Measurements from ENCODE around the gene KDM2B. TPM values are rescaled to one million over a fixed set of nuclear protein-coding genes. Genes with fewer than 3 reads are reported as not detected.

Gene KDM2B
- total RNA-seq, 1 experiment from 2014 or later: 45.1 TPM

GRCh38 chr12:121626853-121627640 is 46.2 kb upstream of the KDM2B start:
- Histone ChIP-seq H2AFZ (peak overlapping the region; percentile 85), H3K4me1 (replicated peaks; ENCODE audit: insufficient read depth) (peaks cover 29% of the 10 kb centered on the region), H3K27ac (peak overlapping the region; percentile 44), H3K4me3 (peak overlapping the region; percentile 92), H3K4me2 (peak overlapping the region; percentile 97), H3K79me2 (ENCODE audit: low read depth) (peaks cover 46% of the 10 kb centered on the region), H3K27me3 (ENCODE audit: insufficient read depth, low read depth) (no peaks in the 10 kb centered on the region), H3F3A (ENCODE audit: insufficient read depth, low read depth) (peaks cover 19% of the 10 kb centered on the region), H4K20me1 (ENCODE audit: insufficient read depth) (no peaks in the 10 kb centered on the region), H3K9me2 (ENCODE audit: insufficient read depth) (no peaks in the 10 kb centered on the region), H3K36me3 (ENCODE audit: low read depth) (peaks cover 4% of the 10 kb centered on the region; the same call in 1 of the 2 replicates), H3K9me3 (ENCODE audit: insufficient read depth, low read depth) (no peaks in the 10 kb centered on the region)
- TF ChIP-seq EZH2 (IDR thresholded peaks at IDR 0.05; ENCODE audit: low read depth) (no peak), CTCF (conservative IDR thresholded peaks at IDR 0.05) (no peak)
- POLR2A ChIA-PET (ENCODE audit: unreplicated experiment): interaction anchor here (0.6 kb wide), 5 partner anchors 8 to 275 kb away, joined by 3 to 21 read pairs (median 7); partner anchors contain the start of gene ANAPC5
- DNase-seq: peak in 1 of 2 experiments; percentile 63
- CTCF ChIA-PET: interaction anchor here (0.7 to 1.3 kb wide), 4 partner anchors 42 to 74 kb away, joined by 3 to 4 read pairs (median 3); no protein-coding TSS in a partner anchor
- BruUV-seq (replicated peaks): TSS peak; percentile 20
- intact Hi-C loops (cut with micrococcal nuclease; ENCODE audit: unreplicated experiment): loop anchor here (2.0 to 5.0 kb wide), 5 partner anchors 45 to 168 kb away; partner anchors contain the start of gene KDM2B

- peak; percentile 66 to 97 for DNase-seq
- peaks cover 38% of the 10 kb centered on the region for H3K79me2 ChIP-seq (ENCODE audit: low read depth)
- intact Hi-C loops (cut with micrococcal nuclease; ENCODE audit: unreplicated experiment): loop anchor here (2.0 to 5.0 kb wide), 5 partner anchors 44 to 169 kb away; partner anchors contain the start of gene KDM2B
- H3K36me3 ChIP-seq (ENCODE audit: low read depth): peaks cover 4% of the 10 kb centered on the region; the same call in 1 of the 2 replicates
- peak within 1 kb of the TSS; percentile 92 for H3K4me3 ChIP-seq
- H4K20me1 ChIP-seq (ENCODE audit: insufficient read depth): no peaks in the 10 kb centered on the region
- peaks cover 29% of the 10 kb centered on the region for H3K4me1 ChIP-seq (replicated peaks; ENCODE audit: insufficient read depth)
- H3K9me3 ChIP-seq (ENCODE audit: insufficient read depth, low read depth): no peaks in the 10 kb centered on the region
- H2AFZ ChIP-seq: peak within 1 kb of the TSS; percentile 96
- H3K4me2 ChIP-seq: peak within 1 kb of the TSS; percentile 97
- no peaks in the 10 kb centered on the region for H3K27me3 ChIP-seq (ENCODE audit: insufficient read depth, low read depth)
- peaks cover 19% of the 10 kb centered on the region for H3F3A ChIP-seq (ENCODE audit: insufficient read depth, low read depth)
- no peak for TF ChIP-seq EZH2 (IDR thresholded peaks at IDR 0.05; ENCODE audit: low read depth)
- TF ChIP-seq CTCF (conservative IDR thresholded peaks at IDR 0.05): no peak
- H3K9me2 ChIP-seq (ENCODE audit: insufficient read depth): no peaks in the 10 kb centered on the region
- ChIA-PET CTCF (interaction anchor here (0.7 to 1.3 kb wide), 2 partner anchors 42 to 61 kb away, joined by 3 read pairs; no protein-coding TSS in a partner anchor), POLR2A (ENCODE audit: unreplicated experiment) (interaction anchor here (0.6 kb wide), 4 partner anchors 9 to 274 kb away, joined by 3 to 12 read pairs (median 6); partner anchors contain the start of gene ANAPC5)
- peak within 1 kb of the TSS; percentile 44 for H3K27ac ChIP-seq
- no TSS peak for BruUV-seq (replicated peaks)
Observed at GRCh38 chr12:121626087-121626852, 45.4 kb upstream of the KDM2B start, which contains the start of gene ORAI1. ORAI1 (plus strand) TSS chr12:121626530.

- no peak for TF ChIP-seq EZH2 (IDR thresholded peaks at IDR 0.05; ENCODE audit: low read depth)
- no peak for TF ChIP-seq CTCF (conservative IDR thresholded peaks at IDR 0.05)
- Histone ChIP-seq H3K27me3 (ENCODE audit: insufficient read depth, low read depth) (no peaks in the 10 kb centered on the region), H4K20me1 (ENCODE audit: insufficient read depth) (no peaks in the 10 kb centered on the region), H3K4me3 (no peak overlapping the region), H3K27ac (no peak overlapping the region), H2AFZ (no peak overlapping the region), H3K36me3 (ENCODE audit: low read depth) (no peaks in the 10 kb centered on the region), H3K4me1 (replicated peaks; ENCODE audit: insufficient read depth) (no peaks in the 10 kb centered on the region), H3K4me2 (no peak overlapping the region), H3F3A (ENCODE audit: insufficient read depth, low read depth) (no peaks in the 10 kb centered on the region), H3K9me2 (ENCODE audit: insufficient read depth) (no peaks in the 10 kb centered on the region), H3K79me2 (ENCODE audit: low read depth) (no peaks in the 10 kb centered on the region), H3K9me3 (ENCODE audit: insufficient read depth, low read depth) (no peaks in the 10 kb centered on the region)
- DNase-seq: no peak
- POLR2A ChIA-PET (ENCODE audit: unreplicated experiment): interaction anchor here (1.0 kb wide), 1 partner anchor 43 kb away, joined by 14 read pairs; no protein-coding TSS in a partner anchor
- CTCF ChIA-PET: interaction anchor here (0.6 kb wide), 1 partner anchor 34 kb away, joined by 7 read pairs; no protein-coding TSS in a partner anchor
- no TSS peak for BruUV-seq (replicated peaks)
- intact Hi-C loops (cut with micrococcal nuclease; ENCODE audit: unreplicated experiment): no loop called here
Observed at GRCh38 chr12:121620333-121620891, 39.6 kb upstream of the KDM2B start.
